Germinal center (tissue), 1 donor: Measurements from ENCODE around the gene PIWIL1.

Experiments used
- DNase-seq: peaks from one replicate; pipeline ENCODE4 v3.0.0; 2012; ENCODE audit warnings: mixed read lengths, low spot score

The PIWIL1 gene

DNA sequence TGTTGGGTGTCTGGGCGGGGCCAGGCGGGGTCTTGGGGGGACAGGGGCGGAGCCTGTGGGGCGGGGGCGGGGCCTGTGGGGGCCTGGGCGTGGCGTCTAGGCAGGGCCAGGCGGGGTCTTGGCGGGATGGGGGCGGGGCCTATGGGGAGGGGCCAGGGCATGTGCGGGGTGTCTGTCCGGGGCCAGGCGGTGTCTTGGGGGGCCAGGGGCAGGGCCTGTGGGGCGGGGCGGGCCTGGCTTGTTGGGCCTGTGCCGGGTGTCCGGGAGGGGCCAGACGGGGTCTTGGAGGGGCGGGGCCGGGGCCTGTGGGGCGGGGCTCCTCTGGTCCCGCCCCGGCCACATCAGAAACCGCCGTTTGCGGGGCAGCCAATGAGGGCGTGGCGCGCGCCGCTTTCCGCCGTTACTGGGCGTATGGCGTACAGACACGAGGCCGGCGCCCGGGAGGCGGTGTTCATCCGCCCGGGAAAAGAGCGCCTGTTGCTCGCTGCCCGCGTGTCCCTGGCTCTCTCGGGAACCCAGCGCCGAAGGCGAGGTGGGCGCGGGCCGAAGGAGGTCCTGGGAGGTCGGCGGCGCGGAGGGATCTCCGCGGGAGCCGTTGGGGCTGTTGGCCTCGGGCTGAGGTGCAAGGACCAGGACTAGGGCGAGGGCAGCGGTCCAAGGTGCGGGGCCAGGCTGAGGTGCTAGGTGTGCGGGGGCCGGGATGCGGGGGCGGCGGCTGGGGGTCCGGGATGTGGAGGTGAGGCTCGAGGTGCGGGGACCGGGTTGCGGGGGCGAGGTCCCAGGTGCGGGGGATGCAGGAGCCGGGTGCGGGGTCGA, at the start of gene PIWIL1:
TSS of gene PIWIL1 (plus strand) at position 400 of the 816 bp plus-strand sequence. CDS start 4,705 bp downstream, outside the sequence.
- no peak for DNase-seq

GRCh38 chr12:130288206-130288605, 49.5 kb upstream of the PIWIL1 start:
- DNase-seq = no peak

DNA sequence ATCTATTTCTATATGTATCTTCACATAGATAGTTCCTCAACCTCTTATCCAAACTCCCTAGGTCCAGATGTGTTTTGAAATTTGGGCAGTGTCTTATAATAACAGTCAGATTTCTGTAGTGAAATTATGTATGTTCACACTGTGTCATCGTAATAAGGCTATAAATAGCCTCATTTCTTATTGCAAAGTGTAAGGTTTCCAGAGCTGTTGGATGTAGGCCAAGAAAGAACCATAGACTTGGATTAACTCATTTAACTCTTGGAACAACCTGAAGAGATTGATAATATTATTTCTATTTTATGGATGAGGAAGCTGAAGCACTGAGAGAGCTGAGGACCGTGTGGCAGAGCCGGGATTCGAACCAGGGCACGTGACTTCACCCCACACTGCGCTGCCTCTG, 49.0 kb upstream of the PIWIL1 start:
- DNase-seq = no peak

GRCh38 chr12:130290114-130290513, 47.6 kb upstream of the PIWIL1 start:
- no peak for DNase-seq

DNA sequence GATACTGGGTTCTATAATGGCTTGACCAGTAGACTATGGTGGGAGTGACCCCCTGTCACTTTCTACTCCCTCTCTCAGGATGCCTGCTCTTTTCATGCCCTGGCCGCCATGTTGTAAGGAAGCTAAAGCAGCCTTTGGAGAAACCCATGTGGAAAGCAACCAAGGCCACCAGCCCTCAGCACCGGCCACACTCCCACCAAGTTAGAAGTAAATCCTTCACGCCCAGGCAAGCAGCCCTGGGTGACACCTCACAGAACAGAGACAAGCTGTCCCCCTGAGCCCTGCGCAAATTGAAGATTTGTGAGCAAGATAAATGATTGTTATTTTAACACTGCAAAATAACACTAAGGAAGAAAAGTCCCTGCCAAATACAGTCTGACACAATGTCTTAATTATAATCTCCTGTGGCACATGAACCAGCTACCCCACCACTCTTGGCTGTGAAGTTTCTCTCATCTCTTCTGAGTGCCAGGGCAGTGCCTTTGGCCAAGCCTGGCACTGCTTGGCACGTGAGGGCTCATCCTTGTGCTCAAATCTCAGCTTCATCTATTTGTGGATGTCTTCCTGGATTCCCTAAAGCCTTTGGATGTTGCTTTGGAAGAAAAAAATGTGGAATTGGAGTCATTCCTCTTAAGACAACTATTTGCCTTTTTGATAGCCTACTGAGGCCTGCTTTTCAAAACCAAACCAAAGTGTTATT, 39.2 kb upstream of the PIWIL1 start:
- no peak for DNase-seq

DNA sequence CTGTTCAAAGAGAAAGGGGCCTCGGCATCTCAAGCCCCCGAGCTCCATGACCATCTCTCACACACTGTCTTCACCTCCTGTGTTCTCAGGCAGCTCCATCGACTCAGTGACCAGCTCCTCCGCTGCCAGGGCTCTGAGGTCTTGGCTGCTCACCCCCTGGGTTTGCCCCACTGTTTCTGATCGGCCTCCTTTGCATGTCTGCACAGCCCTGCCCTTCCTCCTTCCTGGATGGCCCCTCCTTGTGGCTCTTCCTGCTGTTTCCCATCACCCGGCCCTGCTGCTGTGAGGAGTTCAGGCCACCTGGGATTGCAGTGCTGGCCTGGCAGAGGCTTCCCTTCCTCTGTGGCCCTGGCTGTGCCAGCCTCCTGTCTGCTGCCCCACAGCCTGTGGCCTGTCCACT, 38.1 kb upstream of the PIWIL1 start:
- DNase-seq = no peak

DNA sequence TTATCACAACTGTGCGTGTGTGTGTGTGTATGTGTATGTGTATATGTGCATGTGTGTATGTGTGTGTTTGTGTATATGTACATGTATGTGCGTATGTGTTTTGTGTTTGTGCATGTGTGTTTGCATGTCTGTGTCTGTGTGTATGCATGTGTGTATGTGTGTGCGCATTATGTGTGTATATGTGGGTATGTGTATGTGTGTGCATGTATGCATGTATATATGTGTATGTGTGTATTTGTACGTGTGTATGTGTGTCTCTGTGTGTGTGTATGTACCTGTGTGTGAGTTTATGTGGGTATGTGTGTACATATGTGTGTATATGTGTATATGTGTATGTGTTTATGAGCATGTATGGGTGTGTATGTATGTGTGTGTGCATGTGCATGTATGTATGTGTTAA, 37.6 kb upstream of the PIWIL1 start:
- DNase-seq = no peak

DNA sequence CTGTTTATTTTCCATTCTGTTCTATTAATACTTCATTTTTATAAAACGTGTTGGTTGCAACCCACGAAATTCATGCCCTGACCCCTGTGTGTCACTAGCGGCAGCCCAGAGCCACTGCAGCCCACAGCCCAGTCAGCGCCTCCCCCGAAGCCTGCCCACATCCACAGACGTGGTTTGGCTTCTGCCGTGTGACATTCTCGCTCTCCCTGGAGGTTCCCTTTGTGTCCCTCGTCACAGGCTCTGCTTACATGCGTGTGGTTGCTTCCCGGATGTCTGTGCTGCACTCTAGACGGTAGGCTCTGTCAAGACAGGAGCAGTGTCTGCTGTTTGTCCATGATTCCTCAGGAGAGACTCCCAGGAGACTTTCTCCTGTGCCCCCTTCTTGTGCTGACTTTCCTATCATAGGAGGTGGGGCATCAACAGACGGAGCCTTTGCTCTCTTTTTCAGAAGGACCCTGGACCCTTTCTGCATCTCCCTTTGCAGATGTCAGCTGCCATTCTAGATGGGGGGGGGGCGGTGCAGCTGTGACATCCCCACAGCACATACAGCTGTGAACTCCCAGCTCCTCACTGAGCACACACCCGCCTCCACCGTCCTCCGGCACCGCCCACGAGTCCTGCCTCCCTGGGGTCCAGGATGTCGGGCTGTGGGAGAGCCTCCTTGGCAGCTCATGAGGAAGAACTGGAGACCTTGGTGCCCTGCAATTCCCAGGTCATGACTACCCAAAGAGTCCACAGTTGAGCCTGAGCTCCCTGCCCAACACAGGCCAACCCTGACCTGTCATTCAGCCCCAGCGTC, 36.8 kb upstream of the PIWIL1 start:
- DNase-seq = no peak

- DNase-seq = no peak
These were observed 36.1 kb upstream of the PIWIL1 start for GRCh38 chr12:130301559-130301958.

DNA sequence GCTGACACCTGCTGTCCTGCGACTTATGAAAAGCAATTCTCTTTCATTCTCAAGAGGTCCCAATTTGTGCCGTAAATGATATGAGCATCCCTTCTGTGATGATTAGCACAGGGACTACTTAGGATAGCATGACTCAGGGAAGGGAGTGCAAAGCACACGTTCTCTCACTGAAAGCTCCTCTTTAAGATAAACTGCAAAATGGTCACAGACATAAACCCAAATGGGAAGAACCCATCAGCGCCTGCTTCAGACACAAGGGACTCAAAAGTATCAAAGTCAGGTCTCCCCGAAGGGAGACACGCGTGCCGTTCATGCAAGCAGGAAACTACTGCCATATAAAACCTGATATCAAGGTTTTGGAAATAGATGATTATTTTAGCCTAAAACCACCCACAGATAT, 33.9 kb upstream of the PIWIL1 start:
- DNase-seq = no peak

- DNase-seq = no peak
These were observed 29.8 kb upstream of the PIWIL1 start for GRCh38 chr12:130307859-130308258.

DNA sequence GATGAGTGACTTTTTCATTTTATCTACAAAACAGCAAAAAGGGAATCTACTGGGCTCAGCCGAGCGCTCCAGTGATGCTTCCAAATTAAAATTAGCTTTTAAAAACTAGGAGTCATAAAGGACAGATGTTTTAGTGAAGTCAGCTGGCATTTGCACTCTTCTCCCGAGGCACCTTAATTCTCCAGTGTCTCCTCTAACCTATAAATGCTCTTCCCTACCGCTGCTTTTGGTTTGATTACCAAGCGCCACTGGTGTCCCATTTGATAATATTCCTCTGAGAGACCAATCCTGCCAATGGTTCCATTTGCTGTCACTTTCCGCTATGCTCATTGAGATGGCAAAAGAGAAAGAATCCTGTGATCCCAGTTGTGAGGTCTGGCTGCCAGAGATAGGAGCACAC, 29.3 kb upstream of the PIWIL1 start:
- no peak for DNase-seq

DNA sequence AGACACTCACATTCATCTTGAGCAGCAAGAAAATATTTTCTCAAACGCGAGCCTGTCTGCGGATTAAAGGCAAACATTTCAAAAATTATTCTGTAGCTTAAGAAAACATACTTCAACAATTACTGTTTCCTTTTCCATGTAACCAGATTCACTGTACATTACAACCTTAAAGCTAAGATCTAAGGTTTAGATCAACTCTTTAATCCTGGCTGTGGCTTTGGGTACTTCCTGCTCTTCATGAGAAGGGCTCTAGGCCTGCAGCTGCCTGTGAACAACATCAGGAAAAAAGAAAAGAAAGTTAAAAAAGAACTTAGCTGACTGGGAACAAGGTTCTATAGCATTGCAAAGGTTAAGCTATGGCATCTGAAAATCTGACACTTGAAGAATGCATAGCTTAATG, 21.4 kb upstream of the PIWIL1 start:
- no peak for DNase-seq

GRCh38 chr12:130320536-130320935, 17.2 kb upstream of the PIWIL1 start:
- DNase-seq = no peak

DNA sequence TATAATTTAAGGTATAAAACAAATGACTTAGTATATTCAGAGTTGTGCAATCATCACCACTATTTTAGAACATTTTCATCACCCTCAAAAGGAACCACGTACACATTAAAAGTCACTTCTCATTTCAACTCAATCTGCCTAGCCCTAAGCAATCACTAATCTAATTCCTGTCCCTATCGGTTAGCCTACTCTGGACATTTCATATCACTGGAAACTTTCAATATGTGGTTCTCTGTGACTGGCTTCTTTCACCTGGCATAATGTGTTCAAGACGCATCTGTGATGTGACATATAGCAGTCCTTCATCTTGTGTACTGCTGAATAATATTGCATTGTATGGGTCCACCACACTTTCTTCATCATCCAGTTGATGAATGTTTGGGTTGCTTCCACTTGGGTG, 15.4 kb upstream of the PIWIL1 start:
- DNase-seq = no peak

DNA sequence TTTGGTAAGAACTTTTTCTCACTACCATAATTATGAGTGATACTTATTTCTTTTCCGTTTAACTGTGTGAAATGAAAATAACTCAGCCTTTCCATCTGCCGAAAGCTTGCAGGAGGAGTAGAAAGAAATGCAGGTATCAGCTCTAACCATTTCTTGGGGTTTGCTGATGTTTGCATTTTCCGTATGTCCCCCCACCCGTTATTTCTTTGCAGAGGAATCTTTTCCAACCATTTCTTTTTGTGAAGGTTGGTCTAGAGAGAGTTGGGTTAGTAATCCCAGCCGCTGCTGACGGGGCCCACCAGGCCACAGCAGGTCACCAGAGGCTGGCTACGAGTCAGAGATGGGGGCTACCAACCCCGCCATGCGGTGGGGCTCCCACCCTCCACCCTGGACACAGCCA, 7.0 kb upstream of the PIWIL1 start:
- no peak for DNase-seq

DNA sequence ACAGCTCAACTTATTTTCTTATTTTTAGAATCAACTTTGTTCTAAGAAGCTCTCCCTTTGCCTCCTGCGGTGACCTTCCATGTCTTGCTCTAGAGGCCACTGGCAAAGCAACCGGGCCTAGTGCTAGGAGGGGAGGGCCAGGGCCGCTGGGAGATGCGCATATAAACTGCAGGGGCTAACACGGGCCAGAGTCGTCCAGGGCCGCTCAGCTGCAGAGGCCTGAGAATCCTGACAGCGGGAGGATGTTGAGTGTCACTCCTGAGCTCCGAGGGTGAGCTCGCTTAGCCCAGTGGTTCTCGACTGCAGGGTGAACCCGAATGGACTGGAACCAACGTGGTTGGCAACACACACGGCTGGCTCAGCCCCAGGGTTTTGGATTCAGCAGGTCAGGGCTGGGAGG, 6.5 kb upstream of the PIWIL1 start:
- DNase-seq = no peak

DNA sequence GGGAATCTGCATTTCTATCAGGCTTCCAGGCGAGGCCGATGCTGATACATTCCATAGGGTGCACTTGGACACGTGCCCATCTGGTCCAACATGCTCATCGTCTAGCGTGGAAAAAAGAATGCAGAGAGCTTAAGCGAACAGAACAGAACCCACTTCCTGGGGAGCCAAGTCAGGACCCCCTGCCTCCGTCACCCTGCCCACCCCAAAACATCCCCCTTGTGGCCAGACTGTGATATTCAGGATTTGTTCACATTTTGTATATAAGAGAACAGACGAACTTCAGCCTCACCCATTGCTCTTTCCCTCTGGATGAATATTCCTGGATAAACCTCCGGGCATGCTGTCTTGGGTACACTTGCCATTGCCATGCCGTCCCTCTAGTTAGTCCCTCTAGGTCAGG, 4.3 kb upstream of the PIWIL1 start:
- DNase-seq = no peak

DNA sequence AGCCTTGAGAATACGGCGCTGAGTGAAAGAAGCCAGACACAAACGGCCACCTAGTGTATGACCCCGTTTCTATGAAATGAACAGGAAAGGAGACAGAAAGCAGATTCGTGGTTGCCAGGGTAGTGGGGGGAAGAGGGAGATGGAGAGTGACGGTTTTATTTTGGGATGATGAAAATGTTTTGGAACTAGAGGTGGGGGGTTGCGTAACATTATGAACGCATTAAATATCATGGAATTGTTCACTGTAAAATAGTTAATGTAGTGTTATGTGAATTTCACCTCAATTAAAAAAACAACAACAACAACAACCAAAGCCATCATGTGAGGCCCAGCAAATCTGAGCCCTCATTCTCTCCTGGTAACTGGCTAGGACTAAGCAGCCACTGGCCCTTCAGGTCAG, 3.3 kb upstream of the PIWIL1 start:
- no peak for DNase-seq

DNA sequence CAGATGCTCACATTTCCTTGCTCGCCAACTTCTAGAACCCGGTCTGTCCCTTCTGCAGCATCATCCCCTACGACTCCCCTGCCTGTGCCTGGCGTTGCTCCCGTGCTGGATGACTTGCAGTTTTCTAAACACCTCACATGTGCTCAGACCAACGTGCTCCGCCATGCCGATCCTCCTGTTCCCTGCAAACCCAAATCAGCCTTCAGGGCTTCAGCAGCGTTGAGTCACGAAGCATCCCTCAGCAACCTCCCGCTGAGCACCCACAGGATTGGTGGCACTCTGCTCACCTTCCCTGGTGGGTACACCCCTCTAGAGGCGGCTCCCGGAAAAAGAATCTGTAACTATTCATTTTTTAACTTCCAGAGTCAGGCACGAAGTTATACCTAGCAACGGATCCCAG, 2.8 kb upstream of the PIWIL1 start:
- no peak for DNase-seq

DNA sequence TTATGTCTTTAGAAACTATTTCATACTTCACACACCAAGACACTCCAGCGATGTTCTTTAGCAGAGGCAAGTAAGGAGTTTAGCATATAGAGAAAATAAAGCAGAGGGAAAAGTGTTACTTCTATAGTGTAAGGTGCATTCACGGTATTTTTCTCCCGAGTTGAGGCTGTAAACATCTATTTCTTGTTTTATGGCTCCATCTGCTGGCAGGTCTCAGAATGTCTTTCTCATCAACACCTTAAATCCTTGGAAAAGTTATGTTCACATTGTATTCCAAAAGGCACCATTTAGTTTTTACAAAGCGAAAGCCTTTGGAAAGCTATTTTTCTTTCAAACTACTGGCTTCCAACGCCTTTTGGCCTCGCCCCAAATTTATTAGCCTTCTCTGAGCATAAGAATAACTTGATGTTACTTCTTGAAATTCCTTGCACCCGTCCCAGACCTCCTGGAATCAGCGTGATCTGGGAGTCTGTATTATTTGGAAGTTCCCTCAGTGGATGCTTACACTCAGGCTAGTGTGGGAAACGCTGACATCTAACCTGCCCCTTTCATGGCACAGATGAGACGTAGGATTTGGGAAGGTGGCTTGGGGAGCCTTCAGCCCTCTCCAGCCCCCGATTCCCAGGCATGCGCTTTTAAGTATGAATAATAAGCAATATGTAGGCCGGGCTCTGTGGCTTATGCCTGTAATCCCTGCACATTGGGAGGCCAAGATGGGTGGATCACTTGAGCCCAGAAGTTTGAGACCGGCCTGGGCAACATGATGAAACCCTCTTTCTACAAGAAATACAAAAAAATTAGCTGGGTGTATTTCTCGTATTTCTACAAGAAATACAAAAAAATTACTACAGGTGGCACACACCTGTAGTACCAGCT, 1.9 kb upstream of the PIWIL1 start:
- DNase-seq = no peak
